ENCODE measurements around the gene CSKMT.

CSKMT gene

DNA sequence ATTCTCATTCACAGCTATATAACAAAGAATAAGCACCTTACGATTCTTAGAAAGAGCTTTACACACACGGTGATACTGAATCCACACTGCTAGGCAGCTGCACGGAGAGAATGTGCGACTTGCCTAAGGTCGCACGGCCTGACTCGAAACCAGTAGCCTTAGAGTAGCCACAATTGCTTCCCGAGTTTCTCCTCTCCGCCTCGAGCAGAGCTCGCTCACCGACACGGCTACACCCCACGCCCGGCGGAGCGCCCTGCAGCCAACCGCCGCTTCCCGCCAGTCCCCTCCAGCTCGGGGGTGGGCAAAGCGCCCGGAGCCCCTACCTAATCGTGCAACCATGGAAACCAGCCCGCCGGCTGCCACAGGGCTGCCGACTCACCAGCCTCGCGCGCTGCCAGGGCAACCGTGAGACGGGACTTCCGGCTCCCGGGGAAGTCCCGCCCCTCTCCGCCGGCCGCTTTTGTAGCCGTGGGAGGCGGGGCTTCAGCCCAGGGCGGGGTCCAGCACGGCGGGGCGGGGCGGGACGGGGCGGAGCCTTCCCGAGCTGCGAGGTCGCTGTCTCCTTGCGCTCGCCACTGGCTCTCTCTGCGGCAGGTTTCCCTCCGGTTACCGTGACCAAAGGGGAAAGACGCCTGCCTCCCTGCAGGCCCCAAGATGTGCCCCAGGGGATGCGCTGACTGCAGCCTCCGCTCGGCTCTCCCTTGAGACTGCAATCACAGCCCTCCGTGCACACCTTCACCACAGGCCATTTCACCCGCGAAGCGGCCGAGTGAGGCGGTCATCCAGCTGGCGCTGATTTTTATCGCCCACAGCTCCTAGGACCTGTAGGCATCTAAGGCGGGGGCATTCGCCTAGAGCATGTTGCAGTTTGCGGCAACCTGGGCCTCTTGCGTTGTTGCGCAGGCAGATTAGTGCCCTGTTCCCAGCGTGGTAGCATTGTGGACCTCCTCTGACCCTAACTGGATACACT, 41.1 kb downstream of the CSKMT start:
- peak overlapping the region; percentile 75 to 90 (median 84) for H3K4me3 ChIP-seq (ENCODE audit: low read depth in 1 of 5, low read length in 5 of 5)
- H3K4me1 ChIP-seq (ENCODE audit: control insufficient read depth in 5 of 5, insufficient read depth in 5 of 5, low read length in 5 of 5): peaks cover 4 to 45% (median 36%) of the 10 kb centered on the region in 5 donors
- H3K9ac ChIP-seq (ENCODE audit: low read length in 5 of 5): peak overlapping the region; percentile 10 to 89 (median 72)
- peak overlapping the region; percentile 81 for H3K27ac ChIP-seq (ENCODE audit: low read depth, low read length)
- H3K9me3 ChIP-seq (ENCODE audit: control insufficient read depth in 5 of 5, low read length in 5 of 5): no peaks in the 10 kb centered on the region
- peaks cover 2 to 14% (median 7%) of the 10 kb centered on the region in 5 donors for H3K36me3 ChIP-seq (ENCODE audit: control insufficient read depth in 5 of 5, insufficient read depth in 5 of 5, low read length in 5 of 5)
- no peaks in the 10 kb centered on the region for H3K27me3 ChIP-seq (ENCODE audit: control insufficient read depth in 5 of 5, insufficient read depth in 4 of 5, low read length in 5 of 5)

DNA sequence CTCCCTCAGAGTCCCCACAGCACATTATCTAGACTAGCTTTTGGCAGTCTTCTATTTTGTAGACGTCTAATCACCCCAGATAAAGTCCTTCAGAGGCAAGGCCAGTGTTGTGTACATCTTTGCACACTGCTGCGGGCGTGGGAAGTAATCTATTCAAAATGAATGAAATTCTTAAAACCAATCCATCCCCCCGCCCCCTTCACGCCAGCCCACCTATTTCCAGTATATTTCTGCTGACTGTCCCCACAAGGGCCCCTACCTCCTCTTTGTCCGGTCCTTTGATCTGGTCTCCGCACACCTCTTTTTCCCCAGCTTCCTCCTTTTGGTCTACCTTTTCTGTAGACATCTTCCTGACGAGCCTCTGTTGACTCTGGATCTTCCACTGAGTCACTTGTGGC, 41.7 kb downstream of the CSKMT start:
- Histone ChIP-seq H3K9ac (ENCODE audit: low read length in 5 of 5) (peak overlapping the region in 2 of 5 donors; percentile 35 to 48), H3K9me3 (ENCODE audit: control insufficient read depth in 5 of 5, low read length in 5 of 5) (no peaks in the 10 kb centered on the region), H3K27me3 (ENCODE audit: control insufficient read depth in 5 of 5, insufficient read depth in 4 of 5, low read length in 5 of 5) (no peaks in the 10 kb centered on the region), H3K27ac (ENCODE audit: low read depth, low read length) (peak overlapping the region; percentile 41), H3K4me3 (ENCODE audit: low read depth in 1 of 5, low read length in 5 of 5) (peak overlapping the region; percentile 51 to 85 (median 80)), H3K4me1 (ENCODE audit: control insufficient read depth in 5 of 5, insufficient read depth in 5 of 5, low read length in 5 of 5) (peaks cover 4 to 45% (median 36%) of the 10 kb centered on the region in 5 donors), H3K36me3 (ENCODE audit: control insufficient read depth in 5 of 5, insufficient read depth in 5 of 5, low read length in 5 of 5) (peaks cover 0 to 14% (median 11%) of the 10 kb centered on the region in 5 donors)

DNA sequence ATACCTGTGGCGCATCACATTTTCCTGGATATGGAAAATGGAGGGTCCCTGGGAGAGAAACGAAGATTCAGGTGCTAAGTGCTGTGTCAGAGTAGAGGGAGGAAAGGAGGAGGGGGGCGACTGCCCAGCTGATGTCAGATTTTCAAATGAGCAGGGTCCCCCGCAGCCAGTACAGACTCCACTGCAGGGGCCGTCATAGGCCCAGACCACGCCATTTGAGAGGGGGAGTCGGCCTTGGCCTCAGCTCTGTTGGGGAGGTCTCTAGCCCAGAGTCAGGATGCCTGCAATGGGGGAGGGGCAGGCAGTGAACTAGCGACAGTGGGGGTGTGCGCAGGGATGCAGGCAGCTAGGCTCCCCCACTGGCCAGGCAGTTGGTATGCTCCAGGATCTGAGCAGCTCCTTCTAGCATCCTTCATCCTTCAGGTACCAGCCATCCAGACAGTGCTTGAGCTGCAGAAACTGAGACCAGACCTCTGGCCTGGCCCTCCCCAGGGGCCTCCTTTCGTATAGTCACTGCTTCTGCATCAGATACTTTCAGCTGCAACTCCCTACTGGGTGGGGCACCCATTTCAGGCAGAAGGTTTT, 42.3 kb downstream of the CSKMT start, which contains the start of the genes BSCL2 and GNG3:
BSCL2 (minus strand) TSS at position 148 of the 585 bp plus-strand sequence. CDS start 229 bp downstream, outside the sequence.
GNG3 (plus strand) TSS at position 400 of the 585 bp plus-strand sequence. CDS start 620 bp downstream, outside the sequence.
- Histone ChIP-seq H3K9me3 (ENCODE audit: control insufficient read depth in 5 of 5, low read length in 5 of 5) (no peaks in the 10 kb centered on the region), H3K4me1 (ENCODE audit: control insufficient read depth in 5 of 5, insufficient read depth in 5 of 5, low read length in 5 of 5) (peaks cover 4 to 45% (median 36%) of the 10 kb centered on the region in 5 donors), H3K27ac (ENCODE audit: low read depth, low read length) (peak within 1 kb of the TSS; percentile 41), H3K36me3 (ENCODE audit: control insufficient read depth in 5 of 5, insufficient read depth in 5 of 5, low read length in 5 of 5) (peaks cover 0 to 18% (median 13%) of the 10 kb centered on the region in 5 donors), H3K27me3 (ENCODE audit: control insufficient read depth in 5 of 5, insufficient read depth in 4 of 5, low read length in 5 of 5) (no peaks in the 10 kb centered on the region), H3K9ac (ENCODE audit: low read length in 5 of 5) (peak within 1 kb of the TSS in 4 of 5 donors; percentile 35 to 95 (median 59)), H3K4me3 (ENCODE audit: low read depth in 1 of 5, low read length in 5 of 5) (peak within 1 kb of the TSS; percentile 80 to 97 (median 84))

GRCh38 chr11:62708392-62708791, 43.3 kb downstream of the CSKMT start:
- peak overlapping the region; percentile 99 for H3K27ac ChIP-seq (ENCODE audit: low read depth, low read length)
- peak overlapping the region in 4 of 5 donors; percentile 50 to 96 (median 82) for H3K9ac ChIP-seq (ENCODE audit: low read length in 5 of 5)
- H3K4me1 ChIP-seq (ENCODE audit: control insufficient read depth in 5 of 5, insufficient read depth in 5 of 5, low read length in 5 of 5): peaks cover 4 to 47% (median 43%) of the 10 kb centered on the region in 5 donors
- H3K9me3 ChIP-seq (ENCODE audit: control insufficient read depth in 5 of 5, low read length in 5 of 5): no peaks in the 10 kb centered on the region
- H3K4me3 ChIP-seq (ENCODE audit: low read depth in 1 of 5, low read length in 5 of 5): peak overlapping the region in 4 of 5 donors; percentile 71 to 97 (median 84)
- no peaks in the 10 kb centered on the region for H3K27me3 ChIP-seq (ENCODE audit: control insufficient read depth in 5 of 5, insufficient read depth in 4 of 5, low read length in 5 of 5)
- peaks cover 0 to 28% (median 17%) of the 10 kb centered on the region in 5 donors for H3K36me3 ChIP-seq (ENCODE audit: control insufficient read depth in 5 of 5, insufficient read depth in 5 of 5, low read length in 5 of 5)

GRCh38 chr11:62708793-62709192, 43.7 kb downstream of the CSKMT start:
- Histone ChIP-seq H3K4me1 (ENCODE audit: control insufficient read depth in 5 of 5, insufficient read depth in 5 of 5, low read length in 5 of 5) (peaks cover 4 to 50% (median 47%) of the 10 kb centered on the region in 5 donors), H3K27me3 (ENCODE audit: control insufficient read depth in 5 of 5, insufficient read depth in 4 of 5, low read length in 5 of 5) (no peaks in the 10 kb centered on the region), H3K9me3 (ENCODE audit: control insufficient read depth in 5 of 5, low read length in 5 of 5) (no peaks in the 10 kb centered on the region), H3K9ac (ENCODE audit: low read length in 5 of 5) (peak overlapping the region; percentile 68 to 98 (median 95)), H3K4me3 (ENCODE audit: low read depth in 1 of 5, low read length in 5 of 5) (peak overlapping the region; percentile 71 to 97 (median 82)), H3K36me3 (ENCODE audit: control insufficient read depth in 5 of 5, insufficient read depth in 5 of 5, low read length in 5 of 5) (peaks cover 0 to 32% (median 21%) of the 10 kb centered on the region in 5 donors), H3K27ac (ENCODE audit: low read depth, low read length) (peak overlapping the region; percentile 99)

GRCh38 chr11:62709247-62710000, 44.3 kb downstream of the CSKMT start:
- Histone ChIP-seq H3K27me3 (ENCODE audit: control insufficient read depth in 5 of 5, insufficient read depth in 4 of 5, low read length in 5 of 5) (no peaks in the 10 kb centered on the region), H3K27ac (ENCODE audit: low read depth, low read length) (peak overlapping the region; percentile 99), H3K9ac (ENCODE audit: low read length in 5 of 5) (peak overlapping the region; percentile 75 to 98 (median 96)), H3K36me3 (ENCODE audit: control insufficient read depth in 5 of 5, insufficient read depth in 5 of 5, low read length in 5 of 5) (peaks cover 3 to 37% (median 25%) of the 10 kb centered on the region in 5 donors), H3K9me3 (ENCODE audit: control insufficient read depth in 5 of 5, low read length in 5 of 5) (no peaks in the 10 kb centered on the region), H3K4me3 (ENCODE audit: low read depth in 1 of 5, low read length in 5 of 5) (peak overlapping the region; percentile 71 to 97 (median 82)), H3K4me1 (ENCODE audit: control insufficient read depth in 5 of 5, insufficient read depth in 5 of 5, low read length in 5 of 5) (peaks cover 4 to 50% (median 47%) of the 10 kb centered on the region in 5 donors)

- Histone ChIP-seq H3K36me3 (ENCODE audit: control insufficient read depth in 5 of 5, insufficient read depth in 5 of 5, low read length in 5 of 5) (peaks cover 3 to 42% (median 30%) of the 10 kb centered on the region in 5 donors), H3K27me3 (ENCODE audit: control insufficient read depth in 5 of 5, insufficient read depth in 4 of 5, low read length in 5 of 5) (no peaks in the 10 kb centered on the region), H3K9me3 (ENCODE audit: control insufficient read depth in 5 of 5, low read length in 5 of 5) (no peaks in the 10 kb centered on the region), H3K27ac (ENCODE audit: low read depth, low read length) (peak overlapping the region; percentile 99), H3K9ac (ENCODE audit: low read length in 5 of 5) (peak overlapping the region; percentile 75 to 98 (median 95)), H3K4me1 (ENCODE audit: control insufficient read depth in 5 of 5, insufficient read depth in 5 of 5, low read length in 5 of 5) (peaks cover 4 to 50% (median 46%) of the 10 kb centered on the region in 5 donors), H3K4me3 (ENCODE audit: low read depth in 1 of 5, low read length in 5 of 5) (peak overlapping the region; percentile 71 to 91 (median 82))
Observed at GRCh38 chr11:62710001-62710345, 44.9 kb downstream of the CSKMT start.

DNA sequence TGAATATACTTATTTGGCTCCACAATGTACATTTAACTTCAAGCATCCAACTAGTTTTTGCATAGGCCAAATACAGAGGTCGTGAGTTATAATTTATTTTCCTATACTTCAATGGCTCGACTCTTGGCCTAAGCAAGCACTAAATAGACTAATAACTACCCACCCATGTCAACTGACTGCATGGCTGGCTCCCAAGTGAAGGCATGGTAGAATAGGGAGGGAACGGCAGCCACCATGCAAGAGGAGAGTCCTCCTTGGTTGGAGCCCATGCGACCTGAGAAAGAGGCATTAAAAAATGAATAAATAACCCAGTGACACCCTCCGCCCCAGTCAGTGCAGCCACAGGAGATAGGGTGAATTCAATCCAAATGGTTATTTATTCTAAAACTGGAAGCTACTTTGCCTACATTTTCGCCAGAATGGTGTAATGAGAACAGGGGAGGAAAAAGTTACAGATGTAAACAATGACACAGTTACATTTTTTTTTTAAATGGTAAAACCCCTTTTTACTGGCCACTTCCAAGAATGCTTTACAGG, 47.2 kb downstream of the CSKMT start:
- H3K4me1 ChIP-seq (ENCODE audit: control insufficient read depth in 5 of 5, insufficient read depth in 5 of 5, low read length in 5 of 5): peaks cover 2 to 33% (median 31%) of the 10 kb centered on the region in 5 donors
- no peak overlapping the region for H3K9ac ChIP-seq (ENCODE audit: low read length in 5 of 5)
- no peaks in the 10 kb centered on the region for H3K9me3 ChIP-seq (ENCODE audit: control insufficient read depth in 5 of 5, low read length in 5 of 5)
- peaks cover 12 to 65% (median 53%) of the 10 kb centered on the region in 5 donors for H3K36me3 ChIP-seq (ENCODE audit: control insufficient read depth in 5 of 5, insufficient read depth in 5 of 5, low read length in 5 of 5)
- peak overlapping the region; percentile 66 for H3K27ac ChIP-seq (ENCODE audit: low read depth, low read length)
- no peaks in the 10 kb centered on the region for H3K27me3 ChIP-seq (ENCODE audit: control insufficient read depth in 5 of 5, insufficient read depth in 4 of 5, low read length in 5 of 5)
- H3K4me3 ChIP-seq (ENCODE audit: low read depth in 1 of 5, low read length in 5 of 5): no peak overlapping the region

GRCh38 chr11:62712861-62713260, 47.7 kb downstream of the CSKMT start:
- Histone ChIP-seq H3K27me3 (ENCODE audit: control insufficient read depth in 5 of 5, insufficient read depth in 4 of 5, low read length in 5 of 5) (no peaks in the 10 kb centered on the region), H3K4me3 (ENCODE audit: low read depth in 1 of 5, low read length in 5 of 5) (no peak overlapping the region), H3K9ac (ENCODE audit: low read length in 5 of 5) (peak overlapping the region in 1 of 5 donors; percentile 26), H3K27ac (ENCODE audit: low read depth, low read length) (peak overlapping the region; percentile 66), H3K36me3 (ENCODE audit: control insufficient read depth in 5 of 5, insufficient read depth in 5 of 5, low read length in 5 of 5) (peaks cover 15 to 70% (median 58%) of the 10 kb centered on the region in 5 donors), H3K4me1 (ENCODE audit: control insufficient read depth in 5 of 5, insufficient read depth in 5 of 5, low read length in 5 of 5) (peaks cover 2 to 33% (median 31%) of the 10 kb centered on the region in 5 donors), H3K9me3 (ENCODE audit: control insufficient read depth in 5 of 5, low read length in 5 of 5) (no peaks in the 10 kb centered on the region)
